IPS-18c (cell line): ENCODE data around the gene LRP11.

Experiments used
- H3K4me3 ChIP-seq: 2 replicates; pipeline ENCODE4 v1.7.0; 2013; ENCODE audit warnings: low read depth, mild to moderate bottlenecking, low read length, moderate library complexity; ENCODE audit not compliant: insufficient read depth
- H3K9me3 ChIP-seq: one replicate; pipeline ENCODE4 v1.6.1; 2013; ENCODE audit warnings: mild to moderate bottlenecking, low read length, moderate library complexity; ENCODE audit not compliant: control insufficient read depth, insufficient read depth

Gene LRP11

DNA sequence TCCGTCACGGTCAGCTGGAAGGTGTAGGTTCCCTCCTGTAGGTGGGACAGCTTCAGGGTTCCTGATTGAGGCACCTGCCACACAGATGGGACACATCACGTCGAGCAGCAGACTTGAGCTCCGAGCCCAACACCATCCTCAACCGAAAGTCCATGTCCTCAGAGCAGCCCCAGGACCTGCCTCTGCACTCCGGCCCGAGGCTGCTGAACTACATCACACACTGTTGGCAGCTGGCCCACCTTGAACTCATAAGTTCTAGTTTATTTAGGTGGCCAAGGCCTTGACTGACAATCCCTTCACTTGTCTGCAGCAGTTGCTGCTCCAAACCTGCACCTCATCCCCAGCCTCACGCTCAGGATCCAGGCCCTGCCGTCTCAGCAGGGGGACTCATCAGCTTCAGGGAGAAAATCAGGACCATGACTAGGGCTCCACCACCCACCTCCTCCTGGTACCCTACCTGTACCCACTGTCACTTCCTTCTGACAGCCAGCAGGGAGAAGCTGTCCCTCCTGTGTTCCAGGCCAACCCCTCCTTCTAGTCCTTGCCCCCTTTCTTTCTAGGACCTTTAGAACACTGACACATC, 21.0 kb downstream of the LRP11 start:
- Histone ChIP-seq H3K4me3 (no peak overlapping the region), H3K9me3 (no peaks in the 10 kb centered on the region)

DNA sequence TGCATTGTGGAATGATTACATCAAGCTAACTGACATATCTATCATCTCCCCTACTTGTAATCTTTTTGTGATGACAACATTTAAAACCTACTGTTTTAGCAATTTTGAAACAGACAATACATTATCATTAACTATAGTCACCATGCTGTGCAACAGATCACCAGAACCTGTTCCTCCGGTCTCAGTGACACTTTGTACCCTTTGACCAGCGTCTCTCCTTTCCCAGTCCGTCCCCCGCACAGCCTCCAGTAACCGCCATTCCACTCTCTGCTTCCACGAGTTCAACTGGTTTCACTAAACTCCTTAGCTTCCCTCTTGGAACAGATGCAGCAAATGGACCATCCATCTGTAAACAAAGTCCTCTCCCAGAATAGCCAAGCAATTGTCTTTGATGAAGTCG, 21.8 kb downstream of the LRP11 start:
- no peaks in the 10 kb centered on the region for H3K9me3 ChIP-seq
- no peak overlapping the region for H3K4me3 ChIP-seq

DNA sequence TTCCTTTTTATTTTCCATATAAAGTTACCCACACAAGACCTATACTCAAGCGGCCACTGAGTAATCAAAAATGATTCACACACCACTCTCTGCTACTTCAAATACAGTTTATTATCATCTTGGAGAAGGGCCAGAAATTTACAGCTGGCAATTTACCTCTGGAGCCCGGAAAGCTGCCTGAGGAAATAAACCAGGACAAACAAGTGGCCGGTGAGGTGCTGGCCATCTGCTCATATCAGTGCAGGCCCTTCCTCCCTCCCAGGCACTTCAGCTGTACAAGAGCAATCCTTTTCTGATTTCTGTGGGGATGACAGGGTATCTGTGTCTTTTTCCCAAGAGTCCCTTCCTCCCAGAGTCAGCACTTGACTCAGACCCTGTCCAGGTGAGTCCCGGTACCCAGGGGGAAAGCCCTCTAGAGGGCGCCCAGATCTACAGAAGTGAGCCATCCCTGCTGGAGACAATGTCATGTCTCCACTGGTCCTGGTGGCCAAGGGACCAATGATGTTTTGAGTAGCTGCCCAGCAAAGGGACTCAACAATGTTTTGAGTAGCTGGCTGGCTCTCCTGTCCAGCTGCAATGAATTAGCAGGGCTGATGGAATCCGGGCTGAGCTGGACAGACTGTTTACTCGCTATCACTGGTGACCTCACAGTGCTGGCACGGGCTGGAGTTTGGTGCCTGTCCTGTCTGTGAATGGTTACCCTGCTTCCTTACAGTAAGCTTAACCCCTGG, 23.6 kb downstream of the LRP11 start:
- Histone ChIP-seq H3K4me3 (no peak overlapping the region), H3K9me3 (no peaks in the 10 kb centered on the region)

DNA sequence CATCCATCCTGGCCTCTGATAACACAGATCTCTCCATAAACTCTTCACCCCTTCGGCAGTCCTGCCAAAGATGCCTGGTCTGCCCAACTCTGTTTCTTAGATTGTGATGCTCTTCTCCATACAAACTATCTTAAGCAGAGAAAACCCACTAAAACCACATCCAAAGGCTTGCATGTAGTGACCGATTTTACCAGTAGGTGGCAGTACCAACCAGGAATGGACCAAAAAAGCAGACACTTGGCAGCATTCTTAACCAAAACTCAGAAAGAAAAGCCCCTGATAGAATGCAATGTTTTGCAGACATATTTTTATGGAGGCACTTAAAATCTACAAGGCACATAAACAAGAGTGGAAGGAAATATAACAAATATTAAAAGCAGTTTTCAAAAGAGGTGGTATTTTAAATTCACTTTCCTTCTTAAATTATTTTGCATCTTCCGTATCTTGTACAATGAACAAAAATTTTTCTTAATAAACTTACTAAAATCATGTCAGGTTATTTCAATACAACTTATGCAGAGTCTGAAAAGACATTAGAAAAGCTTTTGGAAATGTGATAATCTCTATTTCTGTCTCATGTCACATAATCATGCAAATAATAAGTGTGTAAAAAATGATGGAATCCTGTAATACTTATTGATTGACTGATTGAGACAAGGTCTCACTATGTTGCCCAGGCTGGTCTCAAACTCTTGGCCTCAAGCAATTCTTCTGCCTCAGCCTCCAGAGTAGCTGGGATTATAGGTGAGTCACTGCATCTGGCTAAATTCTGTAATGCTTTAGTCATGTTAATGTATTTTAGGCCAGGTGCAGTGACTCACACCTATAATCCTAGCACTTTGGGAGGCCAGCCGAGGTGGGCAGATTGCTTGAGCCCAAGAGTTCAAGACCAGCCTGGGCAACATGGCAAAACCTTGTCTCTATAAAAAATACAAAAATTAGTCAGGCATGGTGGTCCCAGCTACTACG, 29.4 kb downstream of the LRP11 start:
- Histone ChIP-seq H3K4me3 (no peak overlapping the region), H3K9me3 (no peaks in the 10 kb centered on the region)

DNA sequence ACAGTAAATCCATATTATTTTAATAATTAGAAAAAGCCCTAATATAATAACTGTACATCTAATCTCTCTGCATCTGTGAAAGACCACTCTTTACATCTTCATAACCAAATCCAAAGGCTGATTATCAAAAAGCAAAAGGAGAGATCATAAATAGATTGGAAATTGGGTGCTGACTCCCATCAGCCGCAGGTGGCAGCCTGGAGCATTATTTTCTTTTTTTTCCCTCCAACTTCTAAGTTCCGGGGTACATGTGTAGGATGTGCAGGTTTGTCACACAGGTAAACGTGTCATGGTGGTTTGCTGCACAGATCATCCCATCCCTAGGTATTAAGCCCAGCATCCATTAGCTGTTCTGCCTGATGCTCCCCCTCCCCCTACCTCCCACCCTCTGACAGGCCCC, 30.5 kb downstream of the LRP11 start:
- Histone ChIP-seq H3K4me3 (no peak overlapping the region), H3K9me3 (no peaks in the 10 kb centered on the region)

DNA sequence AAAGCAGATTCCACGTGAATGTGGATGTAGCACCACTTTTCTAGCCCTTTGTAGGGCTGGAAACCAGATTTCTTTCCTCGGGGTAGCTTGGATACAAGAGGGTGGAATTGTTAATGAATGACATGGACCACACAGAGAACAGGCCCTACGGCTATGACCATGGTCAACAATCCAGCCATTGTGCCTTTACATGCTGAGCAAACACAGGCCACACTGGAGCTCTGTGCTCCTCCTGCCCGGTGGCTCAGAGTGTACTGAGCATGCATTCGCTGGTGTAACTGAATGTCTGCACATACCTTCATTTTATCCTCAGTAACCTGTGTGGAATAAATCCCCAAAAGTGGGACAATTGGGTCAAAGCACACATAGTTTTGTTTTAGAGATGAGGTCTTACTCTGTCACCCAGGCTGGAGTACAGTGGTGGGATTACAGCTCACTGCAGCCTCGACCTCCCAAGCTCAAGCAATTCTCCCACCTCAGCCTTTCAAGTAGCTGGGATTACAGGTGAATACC, 32.8 kb downstream of the LRP11 start:
- no peak overlapping the region for H3K4me3 ChIP-seq
- no peaks in the 10 kb centered on the region for H3K9me3 ChIP-seq

DNA sequence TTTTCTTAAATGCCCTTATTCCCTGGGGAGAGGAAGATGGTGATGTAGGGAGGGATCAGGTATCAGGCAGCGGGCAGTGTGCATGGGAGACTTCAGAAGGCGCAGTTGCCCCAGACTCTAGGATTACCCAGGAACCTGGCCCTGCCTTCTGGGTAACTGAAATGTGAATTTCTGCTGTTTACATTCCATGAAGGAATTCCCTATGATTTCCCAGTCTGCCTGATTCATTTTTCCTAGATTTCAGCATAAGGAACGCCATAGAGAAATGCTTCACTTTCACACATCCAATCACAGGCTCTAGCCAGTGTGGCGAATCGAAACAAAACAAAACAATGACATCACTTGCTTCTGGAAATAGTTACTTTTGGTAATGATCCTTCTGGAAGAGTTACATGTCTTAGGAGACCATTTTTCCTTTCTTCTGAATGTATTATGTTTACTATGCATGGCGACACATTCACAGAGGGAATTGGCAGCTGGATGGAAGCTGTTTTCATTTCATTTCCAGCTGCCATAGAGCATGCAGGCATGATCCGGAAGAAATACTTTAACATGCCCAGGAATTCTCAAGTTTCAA, 33.3 kb downstream of the LRP11 start:
- no peak overlapping the region for H3K4me3 ChIP-seq
- H3K9me3 ChIP-seq = no peaks in the 10 kb centered on the region

DNA sequence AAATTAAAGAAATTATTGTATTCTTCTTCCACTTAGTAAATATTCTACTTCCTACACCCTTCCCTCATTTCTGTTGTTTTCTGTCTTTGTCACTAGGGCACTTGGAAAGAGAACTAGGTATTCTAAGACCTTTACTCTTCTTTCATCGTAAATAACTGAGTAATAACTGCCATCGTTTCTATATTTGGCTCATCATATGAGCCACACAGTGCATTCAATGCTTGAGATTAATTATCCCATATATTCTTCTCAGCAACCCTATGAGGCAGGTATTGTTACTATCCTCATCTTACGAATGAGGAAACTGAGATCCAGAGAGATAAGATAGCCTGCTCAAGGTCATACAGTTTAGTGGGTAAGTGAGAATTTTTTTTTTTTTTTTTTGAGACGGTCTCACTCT, 38.9 kb downstream of the LRP11 start:
- H3K9me3 ChIP-seq = no peaks in the 10 kb centered on the region
- H3K4me3 ChIP-seq = no peak overlapping the region

DNA sequence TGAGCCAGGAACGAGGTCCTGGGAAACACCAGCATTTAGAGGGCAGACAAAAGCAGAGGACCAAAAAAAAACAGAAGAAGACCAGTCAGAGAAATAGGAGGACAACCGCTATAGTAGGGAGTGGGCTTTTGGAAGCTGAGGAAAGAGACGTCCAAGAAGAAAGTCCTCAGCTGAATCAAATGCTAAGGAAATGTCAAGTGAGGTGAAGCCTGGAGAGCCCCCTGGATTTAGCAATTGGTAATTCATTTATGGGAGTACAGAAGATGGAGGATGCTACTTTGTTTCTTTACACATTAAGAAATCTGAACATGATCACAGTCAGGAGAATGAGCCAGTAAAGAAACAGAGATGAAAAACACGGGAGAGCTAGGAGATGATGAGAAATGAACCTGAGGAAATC, 41.1 kb downstream of the LRP11 start:
- Histone ChIP-seq H3K4me3 (no peak overlapping the region), H3K9me3 (no peaks in the 10 kb centered on the region)

DNA sequence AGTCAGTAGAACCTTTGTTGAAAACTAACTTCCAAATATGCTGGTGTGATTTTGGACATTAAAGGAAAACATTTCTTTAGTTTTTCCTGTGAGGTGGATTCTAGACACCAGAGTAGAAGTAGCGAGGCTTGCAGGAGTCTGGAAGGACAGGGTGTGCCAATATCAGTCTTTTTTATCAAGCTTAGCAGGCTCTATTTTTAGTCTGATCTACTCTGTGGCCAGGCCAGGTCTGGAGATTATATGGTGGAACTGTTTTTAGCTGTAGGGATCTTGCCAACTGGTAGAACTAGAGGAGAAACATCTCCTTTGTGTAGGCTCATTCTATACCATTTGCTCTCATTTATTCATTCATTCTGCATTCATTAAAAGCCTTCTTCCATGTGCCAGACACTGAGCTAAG, 42.7 kb downstream of the LRP11 start:
- Histone ChIP-seq H3K9me3 (no peaks in the 10 kb centered on the region), H3K4me3 (no peak overlapping the region)

DNA sequence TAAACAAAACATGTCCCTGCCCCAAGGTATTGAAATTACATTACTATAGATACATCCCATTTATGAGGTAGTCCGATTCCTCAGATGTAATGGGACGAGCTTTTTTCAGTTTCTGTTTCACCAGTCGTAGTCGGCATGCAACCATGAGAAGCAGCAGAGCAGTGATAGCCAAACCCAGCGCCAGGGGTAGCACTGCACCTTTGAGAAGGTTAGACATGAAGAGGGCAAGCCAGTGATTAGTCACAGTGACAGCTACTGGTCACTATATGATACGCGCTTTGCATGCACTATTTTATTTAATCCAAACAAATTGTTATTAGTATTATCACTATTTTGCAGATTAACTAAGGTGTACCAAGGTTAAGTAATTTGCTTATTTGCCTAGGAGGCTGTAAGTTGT, 43.7 kb downstream of the LRP11 start:
- H3K4me3 ChIP-seq = no peak overlapping the region

DNA sequence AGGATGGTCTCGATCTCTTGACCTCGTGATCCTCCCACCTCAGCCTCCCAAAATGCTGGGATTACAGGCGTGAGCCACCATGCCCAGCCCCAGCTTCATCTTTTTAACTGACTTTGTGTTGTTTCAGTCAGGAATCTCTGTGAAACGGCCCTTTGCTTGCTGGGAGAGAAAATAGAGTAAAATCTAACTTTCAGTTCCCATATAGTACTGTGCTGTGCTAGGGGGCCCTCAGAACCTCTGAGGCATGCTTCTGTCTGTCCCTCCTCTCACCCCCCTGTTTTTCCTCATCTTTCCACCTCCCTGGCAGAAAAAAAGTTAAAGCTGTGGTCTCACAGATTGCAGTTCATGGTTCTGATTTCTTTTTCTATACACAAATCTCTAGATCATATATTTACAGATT, 48.4 kb downstream of the LRP11 start:
- H3K9me3 ChIP-seq = no peaks in the 10 kb centered on the region
- H3K4me3 ChIP-seq = no peak overlapping the region

More for the DNA sequence above, 43.7 kb downstream of the LRP11 start:
- no peaks in the 10 kb centered on the region for H3K9me3 ChIP-seq

DNA sequence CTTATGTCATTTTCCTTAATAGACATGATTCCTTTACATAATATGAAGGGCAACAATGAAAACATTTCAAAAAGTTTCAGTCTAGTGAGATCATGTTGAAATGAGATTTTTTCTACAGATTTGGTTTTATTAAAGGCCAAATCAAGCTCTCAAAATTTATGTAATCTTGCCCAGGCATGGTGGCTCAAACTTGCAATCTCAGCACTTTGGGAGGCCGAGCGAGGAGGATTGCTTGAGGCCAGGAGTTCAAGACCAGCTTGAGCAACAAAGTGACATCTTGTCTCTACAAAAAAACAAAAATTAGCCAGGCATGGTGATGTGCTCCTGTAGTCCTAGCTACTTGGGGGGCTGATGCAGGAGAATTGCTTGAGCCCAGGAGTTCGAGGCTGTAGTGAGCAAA, 50.8 kb downstream of the LRP11 start:
- Histone ChIP-seq H3K9me3 (no peaks in the 10 kb centered on the region), H3K4me3 (no peak overlapping the region)

DNA sequence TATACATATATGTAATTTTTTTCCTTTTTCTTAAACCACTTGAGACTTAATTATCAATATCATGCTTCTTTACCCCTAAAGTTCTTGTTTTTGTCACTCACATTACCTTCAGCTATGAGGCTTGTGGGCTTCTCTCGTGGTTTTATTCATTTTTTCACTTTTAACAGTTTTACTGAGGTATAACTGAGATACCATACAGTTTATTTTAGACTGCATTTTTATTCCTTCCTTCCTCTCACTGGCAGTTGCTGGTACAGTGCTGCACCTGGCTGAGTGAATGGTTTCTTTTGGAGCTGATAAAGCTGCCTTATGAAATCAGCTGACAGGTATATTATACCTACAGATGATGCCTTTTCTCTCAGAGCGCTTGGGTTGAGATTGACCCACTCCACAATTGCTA, 54.4 kb downstream of the LRP11 start:
- Histone ChIP-seq H3K4me3 (no peak overlapping the region), H3K9me3 (no peaks in the 10 kb centered on the region)

DNA sequence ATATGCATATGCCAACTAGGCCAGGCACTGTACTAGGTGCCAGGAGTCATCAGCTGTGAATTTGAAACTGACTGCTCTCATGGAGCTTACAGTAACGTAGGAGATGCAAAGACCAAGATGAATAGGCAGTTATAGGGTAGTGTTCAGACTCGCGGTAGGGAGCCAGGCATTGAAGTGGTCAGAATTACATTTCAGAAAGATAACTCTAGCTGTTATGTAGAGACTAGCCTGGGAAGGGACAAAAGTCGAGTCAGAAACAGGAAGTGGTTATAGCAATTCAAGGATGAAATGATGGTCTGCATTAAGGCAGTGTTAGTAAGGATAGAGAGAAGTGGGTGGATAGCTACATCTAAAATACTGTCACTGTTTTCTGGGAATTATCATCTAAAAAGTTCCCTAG, 58.0 kb downstream of the LRP11 start:
- H3K4me3 ChIP-seq = no peak overlapping the region
- H3K9me3 ChIP-seq = no peaks in the 10 kb centered on the region

DNA sequence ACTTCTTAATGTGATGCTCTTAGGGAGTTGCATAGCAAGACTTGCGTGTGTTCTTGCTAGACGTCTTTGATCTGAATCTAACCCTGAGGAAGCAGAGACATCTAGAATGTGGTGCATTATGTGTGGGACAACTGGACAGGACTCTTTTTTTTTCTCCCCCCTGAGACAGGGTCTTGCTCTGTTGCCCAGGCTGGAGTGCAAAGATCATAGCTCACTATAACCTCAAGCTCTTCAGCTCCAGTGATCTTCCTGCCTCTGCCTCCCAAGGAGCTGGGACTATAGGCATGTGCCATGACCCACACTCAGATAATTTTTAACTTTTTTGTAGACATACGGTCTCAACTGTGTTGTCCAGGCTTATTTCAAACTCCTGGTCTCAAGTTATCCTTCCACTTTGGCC, 80.6 kb downstream of the LRP11 start:
- H3K4me3 ChIP-seq = no peak overlapping the region
- H3K9me3 ChIP-seq = no peaks in the 10 kb centered on the region

DNA sequence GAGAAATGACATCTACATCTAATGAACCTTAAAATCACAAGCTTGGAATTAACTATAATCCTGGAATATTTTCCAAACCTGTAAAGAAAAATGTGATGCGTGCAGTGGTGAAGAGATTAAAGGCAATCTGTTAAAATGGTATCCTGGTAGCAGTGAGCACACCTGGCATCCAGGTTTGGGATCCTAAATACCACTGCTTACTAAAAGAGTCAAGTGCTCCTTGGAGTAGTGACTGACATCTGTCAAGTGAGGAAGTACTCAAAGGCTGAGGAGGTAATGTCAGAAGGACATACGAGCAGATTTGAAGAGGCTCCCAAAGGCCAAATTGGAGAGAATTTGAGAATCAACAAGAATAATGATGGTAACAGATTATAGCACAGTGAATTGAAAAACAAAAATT, 81.8 kb downstream of the LRP11 start:
- H3K4me3 ChIP-seq = no peak overlapping the region
- H3K9me3 ChIP-seq = no peaks in the 10 kb centered on the region
